Glutamatergic neuron (in vitro differentiated cells): ENCODE results near the gene SNX24. TPM values are rescaled to one million over a fixed set of nuclear protein-coding genes. Genes with fewer than 3 reads are reported as not detected.
"Not testable (repeated sequence)": the region's sequence is repeated elsewhere in the genome, so short reads cannot be mapped to it uniquely, and the experiment has no call there.

Experiments
- DNase-seq: peaks from one replicate; pipeline ENCODE4 v3.0.0; 2022
- H3K27ac Mint-ChIP-seq: one replicate; pipeline ENCODE4 v1.8.0; 2020; ENCODE audit warnings: mild to moderate bottlenecking, mixed read lengths, inconsistent platforms; ENCODE audit not compliant: unreplicated experiment
- H3K27me3 Mint-ChIP-seq: one replicate; pipeline ENCODE4 v1.8.0; 2020; ENCODE audit warnings: mild to moderate bottlenecking, moderate library complexity, mixed read lengths, inconsistent platforms; ENCODE audit not compliant: unreplicated experiment
- H3K36me3 Mint-ChIP-seq: one replicate; pipeline ENCODE4 v1.8.0; 2020; ENCODE audit warnings: mild to moderate bottlenecking, mixed read lengths, inconsistent platforms; ENCODE audit not compliant: unreplicated experiment
- H3K4me1 Mint-ChIP-seq: one replicate; pipeline ENCODE4 v1.8.0; 2020; ENCODE audit warnings: mild to moderate bottlenecking, low read depth, mixed read lengths, inconsistent platforms; ENCODE audit not compliant: unreplicated experiment
- H3K4me3 Mint-ChIP-seq: one replicate; pipeline ENCODE4 v1.8.0; 2020; ENCODE audit warnings: mild to moderate bottlenecking, mixed read lengths, inconsistent platforms; ENCODE audit not compliant: unreplicated experiment
- H3K9me3 Mint-ChIP-seq: one replicate; pipeline ENCODE4 v1.8.0; 2020; ENCODE audit warnings: mild to moderate bottlenecking, moderate library complexity, mixed read lengths, inconsistent platforms; ENCODE audit not compliant: unreplicated experiment
- total RNA-seq: library from RNA; stranded (reverse); fragmentation: NEBNext Ultra II Directional; extraction: Animal tissue kit (Norgen Biotek cat#: 25700); gene quantifications from one replicate; pipeline ENCODE4 v1.2.1, GENCODE V29; 2021; ENCODE audit not compliant: unreplicated experiment
- TF ChIP-seq, protein P1 (sequence below): fragments of 200-600 bp; sonication (generic); IDR thresholded peaks from one replicate; pipeline ENCODE4 v1.5.0; 2021; ENCODE audit not compliant: partially characterized antibody, unreplicated experiment

Gene SNX24
- total RNA-seq, 1 donor from 2014 or later, result 21.8 TPM

DNA sequence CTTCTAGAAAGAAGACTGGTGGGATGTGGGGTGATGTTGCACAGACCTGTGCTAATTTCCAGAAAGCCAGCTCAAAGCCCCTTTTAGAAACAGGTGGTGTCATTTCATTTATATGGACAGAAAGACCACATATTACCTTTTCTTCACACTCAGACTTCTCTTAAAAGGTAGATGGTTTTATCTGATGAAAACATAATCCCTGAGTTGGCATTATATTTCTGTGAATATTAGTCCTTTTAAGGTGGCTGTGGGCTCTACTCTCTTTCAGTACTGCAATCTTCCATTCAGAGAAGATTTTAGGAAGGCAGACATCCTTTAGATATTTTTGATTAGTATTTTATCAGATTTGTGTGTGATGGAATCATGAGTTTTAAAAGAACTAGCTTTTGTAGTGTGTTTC, 117.9 kb downstream of the SNX24 start:
- no peak for DNase-seq
- Mint-ChIP-seq H3K4me1 (peaks cover 6% of the 10 kb centered on the region), H3K9me3 (no peaks in the 10 kb centered on the region)

DNA sequence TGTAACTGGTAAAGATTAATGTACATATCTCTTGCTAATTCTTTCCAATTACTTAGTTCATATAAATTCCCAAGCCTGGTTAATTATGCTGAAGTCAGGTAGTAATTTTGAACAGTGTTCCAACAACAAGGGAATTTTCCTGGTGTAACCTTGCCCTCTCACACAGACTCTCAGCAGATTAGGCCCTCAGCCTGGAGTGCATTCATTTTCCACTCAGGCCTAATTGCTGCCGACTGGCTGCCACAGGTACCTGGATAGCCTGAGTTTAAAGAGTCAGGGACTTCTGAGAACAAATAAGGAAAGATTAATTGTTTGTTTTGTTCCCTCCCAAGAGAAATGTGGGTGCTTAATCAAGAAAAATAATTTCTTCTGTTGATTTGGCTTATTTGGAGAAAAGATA, 119.7 kb downstream of the SNX24 start:
- DNase-seq, result no peak
- TF ChIP-seq, protein P1, sequence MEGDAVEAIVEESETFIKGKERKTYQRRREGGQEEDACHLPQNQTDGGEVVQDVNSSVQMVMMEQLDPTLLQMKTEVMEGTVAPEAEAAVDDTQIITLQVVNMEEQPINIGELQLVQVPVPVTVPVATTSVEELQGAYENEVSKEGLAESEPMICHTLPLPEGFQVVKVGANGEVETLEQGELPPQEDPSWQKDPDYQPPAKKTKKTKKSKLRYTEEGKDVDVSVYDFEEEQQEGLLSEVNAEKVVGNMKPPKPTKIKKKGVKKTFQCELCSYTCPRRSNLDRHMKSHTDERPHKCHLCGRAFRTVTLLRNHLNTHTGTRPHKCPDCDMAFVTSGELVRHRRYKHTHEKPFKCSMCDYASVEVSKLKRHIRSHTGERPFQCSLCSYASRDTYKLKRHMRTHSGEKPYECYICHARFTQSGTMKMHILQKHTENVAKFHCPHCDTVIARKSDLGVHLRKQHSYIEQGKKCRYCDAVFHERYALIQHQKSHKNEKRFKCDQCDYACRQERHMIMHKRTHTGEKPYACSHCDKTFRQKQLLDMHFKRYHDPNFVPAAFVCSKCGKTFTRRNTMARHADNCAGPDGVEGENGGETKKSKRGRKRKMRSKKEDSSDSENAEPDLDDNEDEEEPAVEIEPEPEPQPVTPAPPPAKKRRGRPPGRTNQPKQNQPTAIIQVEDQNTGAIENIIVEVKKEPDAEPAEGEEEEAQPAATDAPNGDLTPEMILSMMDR, result no peak
- H3K4me3 Mint-ChIP-seq, result no peak overlapping the region
- no peaks in the 10 kb centered on the region for H3K36me3 Mint-ChIP-seq
- peaks cover under 1% of the 10 kb centered on the region for H3K4me1 Mint-ChIP-seq
- no peaks in the 10 kb centered on the region for H3K27me3 Mint-ChIP-seq
- H3K27ac Mint-ChIP-seq, result no peak overlapping the region
- H3K9me3 Mint-ChIP-seq, result no peaks in the 10 kb centered on the region

More for the DNA sequence above, 117.9 kb downstream of the SNX24 start:
- no peaks in the 10 kb centered on the region for H3K36me3 Mint-ChIP-seq
- TF ChIP-seq, protein P1, result no peak
- no peak overlapping the region for H3K4me3 Mint-ChIP-seq
- no peaks in the 10 kb centered on the region for H3K27me3 Mint-ChIP-seq
- H3K27ac Mint-ChIP-seq, result no peak overlapping the region

GRCh38 chr5:122967085-122967484, 121.7 kb downstream of the SNX24 start:
- Mint-ChIP-seq H3K4me1 (no peaks in the 10 kb centered on the region), H3K27me3 (peaks cover 3% of the 10 kb centered on the region), H3K9me3 (no peaks in the 10 kb centered on the region), H3K27ac (no peak overlapping the region), H3K4me3 (no peak overlapping the region), H3K36me3 (no peaks in the 10 kb centered on the region)
- TF ChIP-seq, protein P1, result no peak
- DNase-seq, result no peak

DNA sequence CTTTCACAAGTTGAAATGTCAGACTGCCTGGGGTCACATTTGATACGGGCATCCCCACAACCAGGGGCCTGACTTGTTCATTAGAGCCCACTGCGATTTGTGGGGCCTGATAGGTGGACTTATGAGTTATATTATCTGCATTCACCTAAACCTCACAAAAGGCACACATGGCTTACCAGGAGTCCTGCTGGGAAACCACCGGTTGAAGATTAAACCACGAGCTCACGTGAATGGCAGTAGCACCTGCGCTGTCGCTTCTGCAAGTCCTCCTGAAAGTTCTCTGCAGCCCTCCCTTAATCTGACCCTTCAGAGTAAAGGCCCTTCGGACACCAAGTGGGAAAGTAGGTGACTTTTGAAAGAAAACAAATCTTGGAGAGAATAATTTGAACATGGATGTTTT, 122.2 kb downstream of the SNX24 start:
- DNase-seq, result no peak
- Mint-ChIP-seq H3K27me3 (peaks cover 3% of the 10 kb centered on the region), H3K4me1 (no peaks in the 10 kb centered on the region), H3K4me3 (no peak overlapping the region), H3K9me3 (no peaks in the 10 kb centered on the region), H3K27ac (no peak overlapping the region), H3K36me3 (no peaks in the 10 kb centered on the region)
- TF ChIP-seq, protein P1, result no peak

DNA sequence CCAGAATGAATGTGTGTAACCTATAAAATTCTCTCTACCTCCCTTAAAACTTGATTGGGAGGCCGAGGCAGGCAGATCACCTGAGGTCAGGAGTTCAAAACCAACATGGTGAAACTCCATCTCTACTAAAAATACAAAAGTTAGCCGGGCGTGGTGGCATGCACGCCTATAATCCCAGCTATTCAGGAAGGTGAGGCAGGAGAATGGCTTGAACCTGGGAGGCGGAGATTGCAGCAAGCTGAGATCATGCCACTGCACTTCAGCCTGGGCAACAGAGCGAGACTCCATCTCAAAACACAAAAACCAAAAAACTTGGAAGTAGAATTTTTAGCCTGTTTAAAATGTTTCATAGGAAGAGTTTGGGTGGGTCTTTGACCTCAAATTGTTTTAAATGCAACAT, 122.6 kb downstream of the SNX24 start:
- H3K27me3 Mint-ChIP-seq, H3K27ac Mint-ChIP-seq, H3K9me3 Mint-ChIP-seq, H3K4me3 Mint-ChIP-seq, H3K4me1 Mint-ChIP-seq, H3K36me3 Mint-ChIP-seq, DNase-seq: not testable (repeated sequence)

DNA sequence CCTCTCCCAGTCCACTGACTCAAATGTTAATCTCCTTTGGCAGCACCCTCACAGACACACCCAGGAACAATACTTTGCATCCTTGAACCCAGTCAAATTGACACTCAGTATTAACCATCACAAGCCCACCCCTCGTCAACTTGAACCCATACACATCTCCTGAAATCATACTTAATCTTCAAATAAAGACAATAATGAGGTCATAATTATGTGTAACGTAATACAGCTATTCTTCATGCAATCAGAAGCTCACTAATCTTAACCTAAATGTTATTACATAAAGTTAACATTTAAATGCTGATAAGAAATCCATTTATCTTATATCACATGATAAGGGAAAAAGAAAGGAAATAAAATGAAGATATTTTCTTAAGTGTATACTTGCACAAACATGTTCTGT, 125.9 kb downstream of the SNX24 start:
- H3K9me3 Mint-ChIP-seq, result peaks cover 4% of the 10 kb centered on the region
- TF ChIP-seq, protein P1, result no peak
- no peak overlapping the region for H3K4me3 Mint-ChIP-seq
- no peak overlapping the region for H3K27ac Mint-ChIP-seq
- H3K36me3 Mint-ChIP-seq, result peaks cover 5% of the 10 kb centered on the region
- peaks cover under 1% of the 10 kb centered on the region for H3K4me1 Mint-ChIP-seq
- DNase-seq, result no peak
- H3K27me3 Mint-ChIP-seq, result peaks cover 3% of the 10 kb centered on the region
